Measurements from ENCODE around the gene RBM27. TPM values are rescaled to one million over a fixed set of nuclear protein-coding genes. Genes with fewer than 3 reads are reported as not detected.
"Not testable (repeated sequence)": the region's sequence is repeated elsewhere in the genome, so short reads cannot be mapped to it uniquely, and the experiment has no call there.

RBM27 gene, protein sequence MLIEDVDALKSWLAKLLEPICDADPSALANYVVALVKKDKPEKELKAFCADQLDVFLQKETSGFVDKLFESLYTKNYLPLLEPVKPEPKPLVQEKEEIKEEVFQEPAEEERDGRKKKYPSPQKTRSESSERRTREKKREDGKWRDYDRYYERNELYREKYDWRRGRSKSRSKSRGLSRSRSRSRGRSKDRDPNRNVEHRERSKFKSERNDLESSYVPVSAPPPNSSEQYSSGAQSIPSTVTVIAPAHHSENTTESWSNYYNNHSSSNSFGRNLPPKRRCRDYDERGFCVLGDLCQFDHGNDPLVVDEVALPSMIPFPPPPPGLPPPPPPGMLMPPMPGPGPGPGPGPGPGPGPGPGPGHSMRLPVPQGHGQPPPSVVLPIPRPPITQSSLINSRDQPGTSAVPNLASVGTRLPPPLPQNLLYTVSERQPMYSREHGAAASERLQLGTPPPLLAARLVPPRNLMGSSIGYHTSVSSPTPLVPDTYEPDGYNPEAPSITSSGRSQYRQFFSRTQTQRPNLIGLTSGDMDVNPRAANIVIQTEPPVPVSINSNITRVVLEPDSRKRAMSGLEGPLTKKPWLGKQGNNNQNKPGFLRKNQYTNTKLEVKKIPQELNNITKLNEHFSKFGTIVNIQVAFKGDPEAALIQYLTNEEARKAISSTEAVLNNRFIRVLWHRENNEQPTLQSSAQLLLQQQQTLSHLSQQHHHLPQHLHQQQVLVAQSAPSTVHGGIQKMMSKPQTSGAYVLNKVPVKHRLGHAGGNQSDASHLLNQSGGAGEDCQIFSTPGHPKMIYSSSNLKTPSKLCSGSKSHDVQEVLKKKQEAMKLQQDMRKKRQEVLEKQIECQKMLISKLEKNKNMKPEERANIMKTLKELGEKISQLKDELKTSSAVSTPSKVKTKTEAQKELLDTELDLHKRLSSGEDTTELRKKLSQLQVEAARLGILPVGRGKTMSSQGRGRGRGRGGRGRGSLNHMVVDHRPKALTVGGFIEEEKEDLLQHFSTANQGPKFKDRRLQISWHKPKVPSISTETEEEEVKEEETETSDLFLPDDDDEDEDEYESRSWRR
- 10 to 100 TPM; 21.9 to 46.3 (median 24.2) TPM for total RNA-seq

DNA sequence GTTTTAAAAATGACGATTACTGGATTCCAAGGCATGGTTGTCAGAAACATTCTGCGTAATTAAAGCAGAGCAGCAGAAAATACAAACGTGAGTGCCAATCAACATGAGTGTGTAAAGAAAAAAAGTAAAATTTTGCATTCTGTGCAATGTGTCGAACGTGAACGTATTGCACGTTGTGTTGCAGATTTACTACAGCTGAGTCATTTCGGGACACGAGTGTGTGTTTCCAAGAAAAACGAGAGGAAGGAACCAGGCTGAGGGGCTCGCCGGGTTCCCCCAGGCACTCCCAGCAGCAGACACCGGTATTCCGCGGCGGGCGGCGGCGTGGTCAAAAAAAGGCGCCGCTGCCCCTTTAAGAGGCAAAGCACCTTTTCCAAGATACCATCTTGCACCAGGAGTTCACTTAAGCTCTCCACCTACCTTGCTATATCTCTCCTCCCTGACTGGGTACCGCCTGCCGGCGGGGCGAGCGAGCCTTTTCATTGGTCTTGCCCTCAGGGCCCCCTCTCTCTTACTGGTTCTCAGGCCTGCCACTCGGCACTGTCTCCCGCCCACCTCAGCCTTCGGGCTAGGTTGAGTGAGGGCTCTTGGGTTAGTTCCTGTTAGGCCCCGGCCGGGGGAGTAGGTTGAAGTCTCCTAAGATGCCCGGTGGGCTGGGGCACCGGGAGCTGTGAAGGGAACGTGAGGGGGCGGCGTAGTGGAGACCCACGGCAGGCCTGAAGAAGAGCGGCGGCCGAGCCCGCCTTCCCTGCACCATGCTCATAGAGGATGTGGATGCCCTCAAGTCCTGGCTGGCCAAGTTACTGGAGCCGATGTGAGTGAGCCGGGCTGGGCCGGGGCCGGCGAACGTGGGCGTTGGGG is at the start of gene RBM27:
RBM27 (plus strand) TSS at position 595 of the 861 bp plus-strand sequence; CDS start at position 756, 161 bp downstream.
- Histone ChIP-seq H3K4me1 (replicated peaks in 1 of 2) (peaks cover 8 to 14% of the 10 kb centered on the region in 2 donors), H3K4me3 (peak within 1 kb of the TSS; percentile 58 to 86 (median 74)), H3K27ac (peak within 1 kb of the TSS; percentile 74 to 91)
- WGBS, 10 experiments = 0 to 2% (median 0%) methylated on average over 4 to 20 of the region's 48 CpGs
- in situ Hi-C loops (cut with MboI; ENCODE audit: low pct_unique_long_range_greater_than_20kb in 2 of 9, low sequenced_read_pairs in 9 of 9, unreplicated experiment in 9 of 9) = no loop called here
- peak; percentile 98 to 99 (median 98) for ATAC-seq (replicated peaks in 6 of 8)

DNA sequence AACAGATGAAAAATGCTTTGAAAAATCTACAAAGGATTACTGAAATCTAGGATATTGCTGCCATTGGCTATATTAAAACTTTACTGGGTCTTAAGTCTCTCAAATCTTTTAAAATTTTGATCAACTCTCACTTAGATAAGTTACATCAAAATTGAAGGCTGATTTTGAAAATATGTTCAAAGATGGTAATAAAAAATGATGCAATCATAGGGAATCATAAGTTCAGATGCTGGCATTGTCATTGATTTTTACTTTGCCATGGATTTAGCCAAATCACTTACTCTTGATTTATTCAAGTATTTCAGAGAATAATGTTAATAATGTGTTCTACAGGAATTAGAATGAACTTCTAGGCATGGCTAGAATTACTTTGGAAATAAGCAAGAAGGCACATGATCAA is 45.1 kb upstream of the RBM27 start:
- Histone ChIP-seq H3K4me1 (replicated peaks in 1 of 2) (no peaks in the 10 kb centered on the region), H3K4me3 (no peak overlapping the region), H3K27ac (no peak overlapping the region)
- ATAC-seq (replicated peaks in 6 of 8) = no peak
- in situ Hi-C loops (cut with MboI; ENCODE audit: low pct_unique_long_range_greater_than_20kb in 2 of 9, low sequenced_read_pairs in 9 of 9, unreplicated experiment in 9 of 9) = loop anchor here in 1 of 9 experiments (25.0 kb wide), 1 partner anchor 104 kb away; no protein-coding TSS in a partner anchor

DNA sequence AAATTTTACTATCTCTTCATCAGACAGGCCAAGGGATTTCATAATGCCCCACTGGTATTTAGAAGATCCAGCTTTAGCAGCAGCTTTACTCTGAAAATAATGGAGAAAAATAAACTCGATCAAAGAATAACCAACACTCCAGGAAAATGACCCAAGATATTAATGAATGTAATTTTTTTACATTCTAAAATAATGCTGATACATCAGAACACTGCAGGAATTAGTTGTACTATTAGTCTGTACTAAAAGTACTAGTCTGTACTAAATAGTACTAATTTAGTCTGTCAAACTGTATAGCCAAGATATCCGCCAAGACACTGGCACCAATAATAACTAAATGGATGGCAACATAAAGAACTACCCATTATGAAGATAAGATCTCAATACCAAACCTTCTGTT is 39.0 kb upstream of the RBM27 start:
- in situ Hi-C loops (cut with MboI; ENCODE audit: low pct_unique_long_range_greater_than_20kb in 2 of 9, low sequenced_read_pairs in 9 of 9, unreplicated experiment in 9 of 9) = loop anchor here in 1 of 9 experiments (25.0 kb wide), 1 partner anchor 98 kb away; no protein-coding TSS in a partner anchor
- Histone ChIP-seq H3K4me3 (no peak overlapping the region), H3K4me1 (replicated peaks in 1 of 2) (no peaks in the 10 kb centered on the region), H3K27ac (no peak overlapping the region)
- 90 to 100% (median 100%) methylated on average over 1 to 2 of the region's 2 CpGs; no CpG with 5 or more reads in 1 of the 10 experiments for WGBS, 10 experiments
- ATAC-seq (replicated peaks in 6 of 8) = no peak

DNA sequence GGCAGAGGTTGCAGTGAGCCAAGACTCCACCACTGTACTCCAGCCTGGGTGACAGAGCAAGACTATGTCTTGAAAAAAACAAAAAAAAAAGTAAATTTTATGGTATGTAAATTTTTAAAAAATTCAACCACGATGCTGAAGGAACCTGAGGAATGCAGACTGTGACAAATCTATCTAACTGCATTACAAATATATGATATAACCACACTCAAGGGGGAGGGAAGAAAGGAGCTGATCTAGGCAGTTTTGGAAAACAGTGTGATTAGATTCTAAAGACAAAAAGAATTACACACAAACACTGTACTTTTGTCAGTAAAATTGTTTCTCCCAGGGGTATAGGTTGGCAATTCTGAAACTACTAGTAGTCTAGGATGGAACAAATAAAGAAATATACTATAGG is 37.9 kb upstream of the RBM27 start:
- H3K27ac ChIP-seq = no peak overlapping the region
- WGBS, 10 experiments = 0 to 100% (median 60%) methylated on average over 1 of the region's 1 CpG; no CpG with 5 or more reads in 4 of the 10 experiments
- peak in 2 of 8 experiments; percentile 36 to 47 for ATAC-seq (replicated peaks in 6 of 8)
- no peaks in the 10 kb centered on the region for H3K4me1 ChIP-seq (replicated peaks in 1 of 2)
- no peak overlapping the region for H3K4me3 ChIP-seq
- in situ Hi-C loops (cut with MboI; ENCODE audit: low pct_unique_long_range_greater_than_20kb in 2 of 9, low sequenced_read_pairs in 9 of 9, unreplicated experiment in 9 of 9) = loop anchor here in 1 of 9 experiments (25.0 kb wide), 1 partner anchor 97 kb away; no protein-coding TSS in a partner anchor

DNA sequence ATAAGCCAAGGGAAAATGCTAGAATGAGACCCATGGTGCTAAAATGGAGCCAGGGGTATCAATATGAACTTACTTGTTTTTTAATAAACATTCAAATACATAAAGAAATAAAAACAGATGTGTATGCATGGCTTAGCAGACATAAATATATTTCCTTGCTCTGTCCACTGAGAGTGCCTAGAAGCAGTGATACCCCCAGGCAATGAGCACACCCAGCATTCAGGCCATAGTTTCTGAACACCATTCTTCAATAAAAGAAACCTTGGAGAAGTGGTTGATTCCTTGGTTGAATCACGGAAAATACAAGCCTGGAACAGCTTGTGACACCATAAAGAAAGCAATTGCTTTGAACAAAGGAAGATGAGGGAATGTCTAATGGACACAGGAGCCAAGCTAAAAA is 37.5 kb upstream of the RBM27 start:
- H3K4me1 ChIP-seq (replicated peaks in 1 of 2) = no peaks in the 10 kb centered on the region
- in situ Hi-C loops (cut with MboI; ENCODE audit: low pct_unique_long_range_greater_than_20kb in 2 of 9, low sequenced_read_pairs in 9 of 9, unreplicated experiment in 9 of 9) = loop anchor here in 1 of 9 experiments (25.0 kb wide), 1 partner anchor 96 kb away; no protein-coding TSS in a partner anchor
- H3K4me3 ChIP-seq = no peak overlapping the region
- WGBS, 10 experiments = 38 to 100% (median 100%) methylated on average over 1 of the region's 1 CpG; no CpG with 5 or more reads in 5 of the 10 experiments
- ATAC-seq (replicated peaks in 6 of 8) = peak in 2 of 8 experiments; percentile 55 to 66
- H3K27ac ChIP-seq = no peak overlapping the region

DNA sequence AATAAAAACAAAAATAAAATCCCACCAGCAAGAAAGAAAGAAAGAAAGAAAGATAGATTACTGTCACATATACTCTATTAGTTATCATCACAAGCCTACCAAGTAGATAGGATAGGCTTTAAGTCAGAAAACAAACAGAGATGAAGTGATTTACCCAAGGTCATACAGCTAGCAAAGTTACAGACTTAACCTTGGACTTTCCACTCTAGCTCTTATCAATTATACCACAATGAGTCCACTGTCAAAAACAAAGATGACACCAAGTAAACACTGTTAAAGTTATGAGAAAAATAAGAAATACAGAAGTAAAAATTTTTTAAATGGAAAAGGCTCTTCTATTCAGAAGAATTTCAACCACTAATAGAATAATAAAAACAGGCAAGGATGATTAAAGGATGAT is 34.3 kb upstream of the RBM27 start:
- Histone ChIP-seq H3K27ac (no peak overlapping the region), H3K4me1 (replicated peaks in 1 of 2) (no peaks in the 10 kb centered on the region), H3K4me3 (no peak overlapping the region)
- in situ Hi-C loops (cut with MboI; ENCODE audit: low pct_unique_long_range_greater_than_20kb in 2 of 9, low sequenced_read_pairs in 9 of 9, unreplicated experiment in 9 of 9) = loop anchor here in 1 of 9 experiments (25.0 kb wide), 1 partner anchor 93 kb away; no protein-coding TSS in a partner anchor
- ATAC-seq (replicated peaks in 6 of 8) = no peak

DNA sequence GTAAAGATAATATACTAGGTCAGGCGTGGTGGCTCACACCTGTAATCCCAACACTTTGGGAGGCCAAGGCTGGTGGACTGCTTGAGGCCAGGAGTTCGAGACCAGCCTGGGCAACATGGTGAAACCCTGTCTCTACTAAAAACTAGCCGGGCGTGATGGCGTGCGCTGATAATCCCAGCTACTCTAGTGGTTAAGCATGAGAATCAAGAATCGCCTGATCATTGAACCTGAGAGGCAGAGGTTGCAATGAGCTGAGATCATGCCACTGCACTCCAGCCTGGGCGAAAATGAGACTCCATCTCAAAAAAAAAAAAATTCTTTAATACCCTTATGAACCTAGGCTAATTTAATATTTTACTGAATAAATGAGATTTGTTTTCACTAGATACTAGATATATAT is 30.4 kb upstream of the RBM27 start:
- not testable (repeated sequence) for H3K4me3 ChIP-seq; H3K4me1 ChIP-seq (replicated peaks in 1 of 2); H3K27ac ChIP-seq; ATAC-seq (replicated peaks in 6 of 8)
- in situ Hi-C loops (cut with MboI; ENCODE audit: low pct_unique_long_range_greater_than_20kb in 2 of 9, low sequenced_read_pairs in 9 of 9, unreplicated experiment in 9 of 9) = loop anchor here in 1 of 9 experiments (25.0 kb wide), 1 partner anchor 89 kb away; no protein-coding TSS in a partner anchor
- 63 to 100% (median 94%) methylated on average over 1 to 7 of the region's 8 CpGs; no CpG with 5 or more reads in 1 of the 10 experiments for WGBS, 10 experiments

DNA sequence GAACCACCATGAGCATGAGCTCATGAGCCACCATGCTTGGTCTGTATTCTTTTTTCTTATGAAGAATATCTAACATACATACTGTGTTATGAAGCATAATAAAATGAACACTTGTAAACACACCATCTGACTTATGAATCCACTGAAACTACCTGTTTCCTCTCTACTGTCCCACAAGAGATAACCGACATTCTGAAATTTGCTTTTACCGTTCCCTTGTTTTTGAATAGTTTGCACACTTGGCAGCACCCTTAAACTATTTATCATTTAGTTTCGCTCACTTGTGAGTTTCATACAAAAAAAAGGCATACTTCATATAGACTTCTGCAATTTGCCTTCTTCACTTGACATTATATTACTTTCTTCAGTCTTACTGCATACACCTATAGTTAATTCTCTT is 29.8 kb upstream of the RBM27 start:
- H3K4me3 ChIP-seq = no peak overlapping the region
- ATAC-seq (replicated peaks in 6 of 8) = no peak
- in situ Hi-C loops (cut with MboI; ENCODE audit: low pct_unique_long_range_greater_than_20kb in 2 of 9, low sequenced_read_pairs in 9 of 9, unreplicated experiment in 9 of 9) = loop anchor here in 1 of 9 experiments (25.0 kb wide), 1 partner anchor 89 kb away; no protein-coding TSS in a partner anchor
- no peak overlapping the region for H3K27ac ChIP-seq
- WGBS, 10 experiments = 70 to 100% (median 99%) methylated on average over 1 to 3 of the region's 3 CpGs
- no peaks in the 10 kb centered on the region for H3K4me1 ChIP-seq (replicated peaks in 1 of 2)

DNA sequence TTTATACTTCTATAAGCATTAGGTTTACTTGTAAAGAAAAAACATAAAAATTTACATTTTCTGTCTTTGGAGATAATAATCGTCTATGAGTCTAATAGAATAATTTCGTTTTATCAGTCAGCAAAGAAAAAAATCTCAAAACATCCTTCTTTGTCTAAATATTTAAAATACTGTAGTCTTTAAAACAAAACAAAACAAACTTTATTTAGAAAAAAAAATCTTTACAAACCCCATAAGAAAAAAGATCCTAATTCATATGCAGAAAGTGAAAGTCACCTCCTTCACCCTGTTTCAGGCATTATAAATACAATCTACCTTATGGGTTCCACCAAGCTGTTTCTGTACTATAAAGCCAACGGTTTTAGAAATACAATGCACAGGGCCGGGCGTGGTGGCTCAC is 26.6 kb upstream of the RBM27 start:
- H3K4me1 ChIP-seq (replicated peaks in 1 of 2) = peaks cover 8 to 9% of the 10 kb centered on the region in 2 donors
- 83 to 100% (median 93%) methylated on average over 2 to 5 of the region's 5 CpGs for WGBS, 10 experiments
- in situ Hi-C loops (cut with MboI; ENCODE audit: low pct_unique_long_range_greater_than_20kb in 2 of 9, low sequenced_read_pairs in 9 of 9, unreplicated experiment in 9 of 9) = no loop called here
- H3K4me3 ChIP-seq = no peak overlapping the region
- no peak for ATAC-seq (replicated peaks in 6 of 8)
- no peak overlapping the region for H3K27ac ChIP-seq

DNA sequence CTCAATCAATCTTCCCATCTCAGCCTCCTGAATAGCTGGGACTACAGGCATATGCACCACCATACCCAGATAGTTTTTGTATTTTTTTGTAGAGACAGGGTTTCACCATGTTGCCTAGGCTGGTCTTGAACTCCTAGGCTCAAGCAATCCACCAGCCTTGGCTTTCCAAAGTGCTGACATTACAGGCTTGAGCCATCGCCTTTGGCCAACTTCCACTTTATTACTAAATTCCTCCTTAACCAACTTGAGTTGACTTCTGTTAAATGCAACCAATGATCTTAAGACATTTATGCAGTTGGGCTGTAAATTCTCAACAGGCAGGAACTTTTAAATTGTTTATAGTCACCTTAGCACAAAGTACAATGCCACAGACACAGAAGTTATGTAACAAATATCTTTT is 23.7 kb upstream of the RBM27 start:
- 80 to 100% (median 86%) methylated on average over 1 of the region's 1 CpG; no CpG with 5 or more reads in 7 of the 10 experiments for WGBS, 10 experiments
- Histone ChIP-seq H3K4me3 (no peak overlapping the region), H3K27ac (no peak overlapping the region), H3K4me1 (replicated peaks in 1 of 2) (peaks cover 8 to 12% of the 10 kb centered on the region in 2 donors)
- in situ Hi-C loops (cut with MboI; ENCODE audit: low pct_unique_long_range_greater_than_20kb in 2 of 9, low sequenced_read_pairs in 9 of 9, unreplicated experiment in 9 of 9) = no loop called here
- ATAC-seq (replicated peaks in 6 of 8) = no peak

DNA sequence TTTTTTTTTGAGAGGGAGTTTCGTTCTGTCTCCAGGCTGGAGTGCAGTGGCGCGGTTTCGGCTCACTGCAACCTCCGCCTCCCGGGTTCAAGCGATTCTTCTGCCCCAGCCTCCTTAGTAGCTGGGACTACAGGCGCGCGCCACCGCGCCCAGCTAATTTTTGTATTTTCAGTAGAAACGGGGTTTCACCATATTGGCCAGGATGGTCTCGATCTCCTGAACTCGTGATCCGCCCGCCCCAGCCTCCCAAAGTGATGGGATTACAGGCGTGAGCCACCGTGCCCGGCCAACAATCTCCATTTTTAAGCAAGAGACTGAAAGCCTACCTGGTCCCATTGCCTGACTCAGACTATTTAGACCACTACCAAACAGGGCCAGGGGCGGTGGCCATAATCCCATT is 20.0 kb upstream of the RBM27 start:
- in situ Hi-C loops (cut with MboI; ENCODE audit: low pct_unique_long_range_greater_than_20kb in 2 of 9, low sequenced_read_pairs in 9 of 9, unreplicated experiment in 9 of 9); ATAC-seq (replicated peaks in 6 of 8): not testable (repeated sequence)
- Histone ChIP-seq H3K27ac (peak overlapping the region in 1 of 2 donors; percentile 81), H3K4me3 (peak overlapping the region in 1 of 5 donors; percentile 53), H3K4me1 (replicated peaks in 1 of 2) (peaks cover 8 to 12% of the 10 kb centered on the region in 2 donors)
- WGBS, 10 experiments = 97 to 100% (median 99%) methylated on average over 1 to 8 of the region's 21 CpGs; no CpG with 5 or more reads in 6 of the 10 experiments

DNA sequence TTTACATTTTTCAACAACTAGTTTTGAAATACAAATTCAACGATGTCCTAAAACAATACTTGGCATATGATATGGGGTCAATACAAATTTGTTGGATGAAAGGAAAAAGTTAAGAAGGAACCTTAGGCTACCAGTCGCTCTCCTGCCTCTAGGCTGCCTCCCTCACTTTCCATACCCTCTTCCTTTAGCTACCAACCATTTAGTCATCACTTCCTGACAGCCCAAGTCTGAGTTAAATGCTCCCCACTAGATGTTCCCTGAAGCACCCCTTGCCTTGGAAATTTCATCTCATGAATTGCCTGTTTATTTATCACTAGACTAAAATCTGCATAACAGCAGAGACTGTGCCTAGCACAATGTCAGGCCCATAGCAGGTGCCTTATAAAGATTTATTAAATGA is 18.2 kb upstream of the RBM27 start:
- ATAC-seq (replicated peaks in 6 of 8) = no peak
- in situ Hi-C loops (cut with MboI; ENCODE audit: low pct_unique_long_range_greater_than_20kb in 2 of 9, low sequenced_read_pairs in 9 of 9, unreplicated experiment in 9 of 9) = no loop called here

More for the DNA sequence above, 18.2 kb upstream of the RBM27 start:
- Histone ChIP-seq H3K4me1 (replicated peaks in 1 of 2) (peaks cover 8 to 12% of the 10 kb centered on the region in 2 donors), H3K4me3 (no peak overlapping the region), H3K27ac (no peak overlapping the region)
- WGBS, 10 experiments = 36 to 100% (median 75%) methylated on average over 1 to 2 of the region's 2 CpGs; no CpG with 5 or more reads in 1 of the 10 experiments
